C4-2B (cell line): ENCODE measurements around the gene IL3.

Source experiments
- H3K27ac ChIP-seq: fragments of 450-650 bp; 2 replicates; pipeline ENCODE4 v1.5.1; 2017
- CTCF ChIP-seq: fragments of 450-650 bp; conservative IDR thresholded peaks from 2 replicates; pipeline ENCODE4 v1.5.1; 2017; ENCODE audit warnings: mild to moderate bottlenecking
- ZFX ChIP-seq: fragments of 450-650 bp; IDR thresholded peaks from 2 replicates; pipeline ENCODE4 v1.6.1; 2017

Gene IL3

GRCh38 chr5:132110195-132110594, 49.7 kb downstream of the IL3 start:
- TF ChIP-seq CTCF (no peak), ZFX (no peak)
- H3K27ac ChIP-seq: no peak overlapping the region

- TF ChIP-seq ZFX: no peak
- no peak overlapping the region for H3K27ac ChIP-seq
Measured at GRCh38 chr5:132110930-132111329, 50.5 kb downstream of the IL3 start.

- no peak overlapping the region for H3K27ac ChIP-seq
- no peak for TF ChIP-seq CTCF
- TF ChIP-seq ZFX: no peak
Measured at GRCh38 chr5:132112111-132112510, 51.7 kb downstream of the IL3 start.
